HL-60 (cell line): ENCODE results near the gene CPLX1.

Experiments used
- CTCF ChIP-seq: IDR thresholded peaks from one replicate; pipeline ENCODE4 v1.5.1; 2011; ENCODE audit warnings: low read length, control low read depth, inconsistent platforms; ENCODE audit not compliant: insufficient read depth
- GABPA ChIP-seq: IDR thresholded peaks from 2 replicates; pipeline ENCODE4 v1.6.1; 2012; ENCODE audit warnings: low read depth
- POLR2AphosphoS5 ChIP-seq: IDR thresholded peaks from 2 replicates; pipeline ENCODE4 v1.6.1; 2012; ENCODE audit warnings: low read depth
- TF ChIP-seq, protein P1 (sequence below): IDR thresholded peaks from 2 replicates; pipeline ENCODE4 v1.6.1; 2012; ENCODE audit warnings: low read depth; ENCODE audit not compliant: insufficient replicate concordance

- TF ChIP-seq CTCF: no peak
- TF ChIP-seq, protein P1, sequence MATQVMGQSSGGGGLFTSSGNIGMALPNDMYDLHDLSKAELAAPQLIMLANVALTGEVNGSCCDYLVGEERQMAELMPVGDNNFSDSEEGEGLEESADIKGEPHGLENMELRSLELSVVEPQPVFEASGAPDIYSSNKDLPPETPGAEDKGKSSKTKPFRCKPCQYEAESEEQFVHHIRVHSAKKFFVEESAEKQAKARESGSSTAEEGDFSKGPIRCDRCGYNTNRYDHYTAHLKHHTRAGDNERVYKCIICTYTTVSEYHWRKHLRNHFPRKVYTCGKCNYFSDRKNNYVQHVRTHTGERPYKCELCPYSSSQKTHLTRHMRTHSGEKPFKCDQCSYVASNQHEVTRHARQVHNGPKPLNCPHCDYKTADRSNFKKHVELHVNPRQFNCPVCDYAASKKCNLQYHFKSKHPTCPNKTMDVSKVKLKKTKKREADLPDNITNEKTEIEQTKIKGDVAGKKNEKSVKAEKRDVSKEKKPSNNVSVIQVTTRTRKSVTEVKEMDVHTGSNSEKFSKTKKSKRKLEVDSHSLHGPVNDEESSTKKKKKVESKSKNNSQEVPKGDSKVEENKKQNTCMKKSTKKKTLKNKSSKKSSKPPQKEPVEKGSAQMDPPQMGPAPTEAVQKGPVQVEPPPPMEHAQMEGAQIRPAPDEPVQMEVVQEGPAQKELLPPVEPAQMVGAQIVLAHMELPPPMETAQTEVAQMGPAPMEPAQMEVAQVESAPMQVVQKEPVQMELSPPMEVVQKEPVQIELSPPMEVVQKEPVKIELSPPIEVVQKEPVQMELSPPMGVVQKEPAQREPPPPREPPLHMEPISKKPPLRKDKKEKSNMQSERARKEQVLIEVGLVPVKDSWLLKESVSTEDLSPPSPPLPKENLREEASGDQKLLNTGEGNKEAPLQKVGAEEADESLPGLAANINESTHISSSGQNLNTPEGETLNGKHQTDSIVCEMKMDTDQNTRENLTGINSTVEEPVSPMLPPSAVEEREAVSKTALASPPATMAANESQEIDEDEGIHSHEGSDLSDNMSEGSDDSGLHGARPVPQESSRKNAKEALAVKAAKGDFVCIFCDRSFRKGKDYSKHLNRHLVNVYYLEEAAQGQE: no peak
- no peak for TF ChIP-seq POLR2AphosphoS5
- TF ChIP-seq GABPA: no peak
Measured at GRCh38 chr4:850323-850945, 24.5 kb upstream of the CPLX1 start.
